Stimulated activated CD8-positive, alpha-beta memory T cell treated with anti-CD3 and anti-CD28 coated beads, Interleukin-2, amount 100 ng/mL, for 1 hour (primary cell): ENCODE data around the gene ABHD14A.
"Not testable (repeated sequence)": the region's sequence is repeated elsewhere in the genome, so short reads cannot be mapped to it uniquely, and the experiment has no call there.

Source experiments
- DNase-seq, 2 donors: peaks; one replicate each; pipeline ENCODE4 v3.0.0-alpha.2; 2020; ENCODE audit warnings: low read depth in 2 of 2

ABHD14A gene

DNA sequence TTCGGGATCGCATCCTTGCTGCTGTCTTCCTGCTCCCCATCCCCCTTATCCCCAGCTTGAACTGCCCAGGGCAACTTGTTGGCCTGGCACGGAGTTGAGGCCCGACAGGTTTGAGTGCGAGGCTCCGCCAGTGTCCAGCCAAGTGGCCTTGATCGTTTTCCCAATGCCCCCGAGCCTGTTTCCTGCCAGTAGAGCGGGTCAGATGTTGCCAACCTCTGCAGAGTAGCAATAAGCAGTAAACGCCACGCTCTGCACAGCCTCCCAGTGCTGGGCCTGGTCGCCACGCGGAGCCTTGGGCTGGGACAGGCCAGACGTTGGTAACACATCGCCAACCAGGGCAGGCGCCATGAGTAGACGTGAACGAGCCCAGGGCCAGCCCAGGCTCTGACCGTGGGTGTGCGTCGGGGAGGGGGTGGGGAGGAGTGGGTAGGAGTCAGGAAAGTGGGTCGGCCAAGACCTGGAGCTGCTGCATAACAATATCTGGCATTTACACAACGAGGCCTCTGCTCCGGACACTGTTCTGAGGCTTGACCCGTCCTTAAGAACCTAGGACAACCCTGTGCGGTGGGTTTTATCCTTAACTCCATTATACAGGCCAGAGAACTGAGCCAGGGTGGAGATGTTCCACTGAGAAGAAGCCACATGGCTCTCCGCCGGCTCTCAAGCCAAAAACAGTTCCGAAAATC, 444 bp upstream of the ABHD14A start:
- DNase-seq, result no peak

DNA sequence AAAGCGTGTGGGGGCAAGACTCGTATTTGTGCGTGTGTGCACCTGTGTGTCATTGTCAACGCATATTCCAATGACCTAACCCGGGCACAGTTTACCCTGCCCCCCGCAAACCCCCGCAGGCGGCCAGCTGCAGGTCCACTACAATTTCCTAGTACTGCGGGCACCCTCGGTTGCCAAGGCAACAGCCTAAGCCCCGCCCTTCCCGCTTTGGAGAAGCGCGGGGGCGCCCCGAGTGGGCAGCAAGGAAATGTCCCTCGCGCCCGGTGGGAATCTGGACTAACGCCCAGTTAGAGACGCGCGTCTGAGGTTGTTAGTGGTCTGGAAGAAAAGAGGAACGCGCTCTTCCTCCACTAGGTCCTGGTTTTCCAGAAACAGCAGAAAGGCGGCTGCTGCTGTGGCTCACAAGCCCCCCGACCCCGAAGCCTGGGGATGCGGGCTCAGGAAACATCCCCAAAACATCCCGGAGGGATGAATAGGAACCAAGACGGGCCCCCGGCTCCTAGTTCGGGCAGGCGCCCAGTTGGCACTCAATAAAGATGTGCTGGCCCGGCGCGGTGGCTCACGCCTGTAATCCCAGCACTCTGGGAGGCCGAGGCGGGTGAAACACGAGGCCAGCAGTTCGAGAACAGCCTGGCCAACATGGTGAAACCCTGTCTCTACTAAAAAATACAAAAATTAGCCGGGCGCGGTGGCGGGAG, 1.1 kb downstream of the ABHD14A start:
- DNase-seq, result no peak

DNA sequence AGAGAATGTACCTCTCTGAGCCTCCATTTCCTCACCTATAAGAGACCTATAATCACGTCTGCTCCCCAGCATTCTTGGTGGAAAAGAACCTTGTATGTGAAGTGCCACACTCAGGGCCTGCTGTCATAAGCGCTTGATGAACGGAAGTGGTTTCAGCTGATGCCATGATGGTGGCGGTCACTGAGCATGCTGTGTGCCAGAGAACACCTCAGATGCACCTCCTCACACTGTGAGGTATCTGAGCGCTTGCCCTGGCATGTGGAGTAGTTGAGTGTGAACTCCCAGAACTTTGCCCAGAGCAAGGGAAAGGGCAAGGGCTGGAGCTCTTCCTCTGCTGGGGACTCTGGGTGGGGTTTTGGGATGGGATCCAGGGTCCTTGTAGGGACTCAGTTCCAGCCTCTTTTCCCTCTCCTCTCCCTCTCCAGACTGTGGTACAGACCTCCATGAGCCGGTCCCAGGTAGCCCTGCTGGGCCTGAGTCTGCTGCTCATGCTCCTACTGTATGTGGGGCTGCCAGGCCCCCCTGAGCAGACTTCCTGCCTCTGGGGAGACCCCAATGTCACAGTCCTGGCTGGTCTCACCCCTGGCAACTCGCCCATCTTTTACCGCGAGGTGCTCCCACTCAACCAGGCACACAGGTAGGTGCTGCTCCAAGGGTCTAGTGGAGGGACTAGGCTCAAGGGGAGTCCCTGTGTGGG, 2.7 kb downstream of the ABHD14A start:
- DNase-seq, result no peak

DNA sequence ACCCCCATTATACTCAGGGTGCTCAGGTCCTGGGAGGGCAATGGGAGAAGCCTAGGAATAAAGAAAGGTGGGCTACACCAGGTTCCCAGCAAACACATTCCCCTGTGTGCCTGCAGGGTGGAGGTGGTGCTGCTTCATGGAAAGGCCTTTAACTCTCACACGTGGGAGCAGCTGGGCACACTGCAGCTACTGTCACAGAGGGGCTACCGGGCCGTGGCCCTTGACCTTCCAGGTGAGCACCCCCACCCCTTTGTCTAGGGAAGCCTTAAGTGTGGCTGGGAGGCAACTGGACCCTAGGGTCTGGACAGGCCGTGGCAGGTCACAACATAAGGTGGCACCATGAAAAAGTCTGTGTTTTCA, 3.3 kb downstream of the ABHD14A start:
- no peak for DNase-seq

DNA sequence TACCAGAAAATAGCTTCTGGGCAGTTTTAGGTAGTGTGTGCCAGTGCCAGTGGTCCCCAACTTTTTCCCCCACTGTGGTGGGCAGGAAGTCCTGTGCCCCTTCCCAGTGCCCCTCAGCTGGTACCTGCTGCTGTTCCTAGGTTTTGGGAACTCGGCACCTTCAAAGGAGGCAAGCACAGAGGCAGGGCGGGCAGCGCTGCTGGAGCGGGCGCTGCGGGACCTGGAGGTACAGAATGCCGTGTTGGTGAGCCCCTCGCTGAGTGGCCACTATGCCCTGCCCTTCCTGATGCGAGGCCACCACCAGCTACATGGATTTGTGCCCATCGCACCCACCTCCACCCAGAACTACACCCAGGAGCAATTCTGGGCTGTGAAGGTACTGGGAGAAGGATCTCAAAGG, 5.4 kb downstream of the ABHD14A start:
- no peak for DNase-seq

DNA sequence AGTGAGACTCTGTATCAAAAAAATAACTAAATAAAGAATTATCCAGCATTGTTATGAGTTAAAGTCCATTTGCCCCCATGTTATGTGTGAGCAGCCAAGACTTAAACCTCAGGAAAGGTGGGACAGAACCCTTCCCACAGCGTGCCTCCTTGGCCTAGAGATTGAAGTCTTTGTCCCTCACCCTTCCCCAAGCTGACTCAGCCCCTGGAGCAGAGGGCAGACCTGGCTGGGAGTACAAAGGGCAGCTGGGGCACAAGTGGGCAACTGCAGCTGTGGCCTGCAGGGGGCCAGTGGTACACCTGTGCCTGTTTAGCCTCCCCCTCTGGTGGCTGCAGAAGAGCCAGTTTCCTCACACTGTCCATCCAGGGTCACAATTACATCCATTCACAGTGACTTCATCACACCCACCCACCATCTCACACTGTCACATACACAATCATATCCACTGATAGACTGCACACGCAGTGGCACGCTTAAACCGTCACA, 7.5 kb downstream of the ABHD14A start:
- DNase-seq, result no peak

DNA sequence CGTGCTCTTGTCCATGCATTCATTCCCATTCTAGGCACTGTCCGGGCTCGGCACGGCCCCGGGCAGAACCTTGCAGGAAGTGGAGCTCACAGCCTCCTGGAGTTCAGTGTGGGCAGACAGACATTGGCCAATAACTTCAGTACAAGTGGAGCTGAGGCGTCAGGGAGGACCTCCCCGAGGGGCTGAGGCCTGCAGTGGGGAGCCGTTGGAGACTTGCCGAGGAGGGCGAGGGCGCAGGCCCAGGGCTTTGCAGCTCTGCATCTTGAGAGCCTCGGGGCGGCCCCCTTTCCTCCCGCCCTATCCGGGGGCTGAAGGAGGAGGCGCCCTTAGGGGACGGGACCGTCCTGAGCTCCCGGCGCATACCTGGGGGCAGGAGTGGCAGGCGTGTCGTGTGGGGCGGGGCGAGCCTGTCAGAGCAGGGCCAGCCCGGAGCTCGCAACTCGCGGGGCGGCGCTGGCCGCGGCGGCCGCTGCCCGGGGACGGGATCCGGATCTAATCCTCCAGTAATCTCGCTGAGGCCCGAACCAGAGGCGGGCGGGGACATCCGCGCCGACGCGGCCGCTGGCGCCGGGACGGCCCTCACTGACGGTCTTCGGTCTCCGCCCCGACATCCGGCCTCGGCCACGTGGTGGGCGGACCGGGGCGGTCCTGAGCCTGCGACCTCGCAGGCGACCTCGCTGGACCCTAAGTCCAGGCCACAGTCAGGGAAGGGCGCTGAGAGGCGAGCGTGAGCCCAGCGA, 8.1 kb downstream of the ABHD14A start, which contains the start of gene ACY1:
ACY1 (plus strand) TSS at position 698 of the 740 bp plus-strand sequence. CDS start 530 bp downstream, outside the sequence.
- DNase-seq, result peak; percentile 30 to 43

DNA sequence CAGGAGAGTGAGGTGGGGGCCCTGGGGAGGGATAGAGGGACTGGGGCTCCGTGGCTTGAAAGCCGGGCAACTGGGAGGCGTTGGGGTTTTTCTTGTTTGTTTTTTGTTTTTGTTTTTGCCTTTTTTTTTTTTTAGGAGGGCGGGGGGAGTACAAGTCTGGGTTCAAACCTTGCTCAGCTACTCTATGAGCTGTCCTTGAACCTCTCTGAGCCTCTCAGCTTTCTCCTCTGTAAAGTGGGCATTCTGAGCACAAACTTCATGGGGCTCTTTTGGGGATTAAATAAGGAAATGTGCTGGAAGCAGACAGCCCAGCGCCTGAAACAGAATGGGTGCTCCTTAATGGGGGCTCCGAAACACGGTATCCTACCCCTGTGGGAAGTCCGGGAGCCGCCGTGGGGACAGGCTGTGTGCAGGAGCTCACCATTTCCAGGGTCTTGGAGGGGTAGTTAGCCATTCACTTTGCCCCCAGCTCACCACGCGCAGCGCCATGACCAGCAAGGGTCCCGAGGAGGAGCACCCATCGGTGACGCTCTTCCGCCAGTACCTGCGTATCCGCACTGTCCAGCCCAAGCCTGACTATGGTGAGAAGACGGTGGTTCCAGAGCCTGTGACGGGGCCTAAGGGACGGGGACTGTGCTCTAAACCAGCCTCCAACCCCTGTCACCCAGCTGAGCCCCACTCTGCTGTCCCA, 8.9 kb downstream of the ABHD14A start:
- DNase-seq, result no peak

DNA sequence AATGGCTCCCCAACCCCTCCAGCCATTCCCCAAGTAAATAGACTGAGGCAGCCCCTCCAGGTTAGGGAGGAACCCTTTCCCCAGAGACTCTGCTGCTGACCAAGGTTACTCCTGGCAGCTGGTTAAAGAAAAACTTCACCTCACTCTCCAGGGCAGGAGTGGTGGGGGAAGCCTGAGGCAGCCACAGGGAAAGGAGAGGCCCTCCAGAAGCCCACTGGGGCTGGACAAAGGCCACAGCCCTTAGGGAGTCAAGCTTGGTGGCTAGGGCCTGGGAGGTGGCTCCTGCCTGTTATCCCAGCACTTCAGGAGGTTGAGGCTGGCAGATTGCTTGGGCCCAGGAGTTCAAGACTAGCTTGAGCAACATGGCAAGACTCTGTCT, 9.4 kb downstream of the ABHD14A start:
- DNase-seq, result no peak

DNA sequence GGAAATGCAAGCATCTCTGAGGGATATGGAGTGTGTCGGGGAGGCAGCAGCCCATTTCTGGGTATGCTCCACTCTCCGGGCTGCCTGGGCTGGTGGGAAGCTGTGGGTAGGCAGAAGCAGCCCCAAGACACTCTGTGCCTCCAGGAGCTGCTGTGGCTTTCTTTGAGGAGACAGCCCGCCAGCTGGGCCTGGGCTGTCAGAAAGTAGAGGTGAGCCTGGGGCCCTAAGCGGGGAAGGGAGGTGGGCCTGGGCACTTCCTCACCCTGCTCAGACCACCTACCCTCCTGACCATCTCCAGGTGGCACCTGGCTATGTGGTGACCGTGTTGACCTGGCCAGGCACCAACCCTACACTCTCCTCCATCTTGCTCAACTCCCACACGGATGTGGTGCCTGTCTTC, 10.2 kb downstream of the ABHD14A start:
- no peak for DNase-seq

DNA sequence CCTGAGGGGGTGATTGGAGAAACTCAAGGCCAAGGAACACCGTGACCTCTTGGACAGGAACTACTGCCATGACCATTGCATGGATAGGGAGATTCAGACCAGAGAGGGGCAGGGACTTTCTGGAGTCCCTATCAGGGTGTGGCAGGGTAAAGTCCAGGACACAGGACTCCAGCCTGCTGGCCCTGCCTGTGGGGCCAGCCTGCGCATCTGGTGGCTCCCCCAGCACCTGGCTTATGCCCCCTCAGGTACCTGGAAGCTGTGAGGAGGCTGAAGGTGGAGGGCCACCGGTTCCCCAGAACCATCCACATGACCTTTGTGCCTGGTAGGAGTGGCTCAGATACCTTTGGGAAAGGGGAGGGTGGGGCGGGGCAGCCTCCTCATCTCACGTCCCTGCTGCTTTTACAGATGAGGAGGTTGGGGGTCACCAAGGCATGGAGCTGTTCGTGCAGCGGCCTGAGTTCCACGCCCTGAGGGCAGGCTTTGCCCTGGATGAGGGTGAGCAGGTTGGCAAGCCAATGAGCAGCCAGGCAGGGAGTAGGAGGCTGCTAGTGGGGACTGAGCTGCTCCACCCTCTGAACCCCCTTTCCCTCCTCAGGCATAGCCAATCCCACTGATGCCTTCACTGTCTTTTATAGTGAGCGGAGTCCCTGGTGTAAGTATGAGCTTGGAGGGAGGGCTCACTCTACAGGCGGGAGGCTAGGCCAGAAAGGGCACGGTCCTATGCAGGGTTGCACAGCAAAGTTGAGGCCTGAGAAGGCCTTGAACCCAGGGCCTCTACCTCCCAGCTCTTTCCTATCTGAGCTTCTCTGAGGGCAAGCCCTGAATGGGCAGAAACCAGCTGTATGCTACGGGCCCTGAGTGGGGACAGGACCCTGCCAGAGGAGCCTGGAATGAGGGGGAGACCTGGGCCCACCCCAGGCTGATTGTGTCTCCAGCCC, 11.4 kb downstream of the ABHD14A start:
- DNase-seq, result no peak

DNA sequence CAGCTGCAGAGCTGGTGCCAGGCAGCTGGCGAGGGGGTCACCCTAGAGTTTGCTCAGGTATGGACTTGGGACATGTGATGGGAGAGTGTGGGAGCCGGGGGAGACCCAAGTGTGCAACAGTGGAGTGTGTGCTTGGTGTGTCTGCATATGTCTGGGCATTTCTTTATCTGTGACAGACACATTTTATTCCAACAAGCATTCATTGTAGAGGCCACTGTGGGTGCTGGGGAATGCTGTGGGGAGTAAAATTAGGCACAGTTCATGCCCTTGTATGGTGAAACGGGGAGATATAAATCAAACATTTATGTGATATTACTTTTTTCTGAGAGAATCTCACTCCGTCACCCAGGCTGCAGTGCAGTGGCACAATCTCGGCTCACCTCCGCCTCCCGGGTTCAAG, 12.7 kb downstream of the ABHD14A start:
- DNase-seq, result no peak

DNA sequence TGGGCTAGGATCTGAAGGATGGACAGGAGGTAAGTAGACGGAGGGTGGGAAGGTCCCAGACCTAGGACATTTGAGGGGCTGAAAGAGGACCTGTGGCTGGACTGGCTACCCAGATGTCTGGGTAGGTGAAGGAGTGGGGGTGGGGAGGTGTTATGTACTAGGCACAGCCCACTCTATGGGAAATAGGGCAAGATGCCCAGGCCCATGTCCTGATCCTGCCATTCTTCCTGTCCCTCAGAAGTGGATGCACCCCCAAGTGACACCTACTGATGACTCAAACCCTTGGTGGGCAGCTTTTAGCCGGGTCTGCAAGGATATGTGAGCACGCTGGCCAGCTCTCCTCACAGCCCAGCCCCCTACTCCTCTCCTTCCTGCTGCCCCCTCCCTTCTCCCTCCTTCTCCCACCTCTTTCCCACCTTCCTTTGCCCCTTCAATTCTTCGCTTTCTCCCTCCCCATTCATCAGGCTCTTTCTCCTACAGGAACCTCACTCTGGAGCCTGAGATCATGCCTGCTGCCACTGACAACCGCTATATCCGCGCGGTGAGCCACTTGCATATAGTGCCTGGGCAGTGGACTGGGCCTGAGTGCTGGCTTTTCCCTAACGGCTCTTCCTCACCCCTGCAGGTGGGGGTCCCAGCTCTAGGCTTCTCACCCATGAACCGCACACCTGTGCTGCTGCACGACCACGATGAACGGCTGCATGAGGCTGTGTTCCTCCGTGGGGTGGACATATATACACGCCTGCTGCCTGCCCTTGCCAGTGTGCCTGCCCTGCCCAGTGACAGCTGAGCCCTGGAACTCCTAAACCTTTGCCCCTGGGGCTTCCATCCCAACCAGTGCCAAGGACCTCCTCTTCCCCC, 13.7 kb downstream of the ABHD14A start:
- no peak for DNase-seq

DNA sequence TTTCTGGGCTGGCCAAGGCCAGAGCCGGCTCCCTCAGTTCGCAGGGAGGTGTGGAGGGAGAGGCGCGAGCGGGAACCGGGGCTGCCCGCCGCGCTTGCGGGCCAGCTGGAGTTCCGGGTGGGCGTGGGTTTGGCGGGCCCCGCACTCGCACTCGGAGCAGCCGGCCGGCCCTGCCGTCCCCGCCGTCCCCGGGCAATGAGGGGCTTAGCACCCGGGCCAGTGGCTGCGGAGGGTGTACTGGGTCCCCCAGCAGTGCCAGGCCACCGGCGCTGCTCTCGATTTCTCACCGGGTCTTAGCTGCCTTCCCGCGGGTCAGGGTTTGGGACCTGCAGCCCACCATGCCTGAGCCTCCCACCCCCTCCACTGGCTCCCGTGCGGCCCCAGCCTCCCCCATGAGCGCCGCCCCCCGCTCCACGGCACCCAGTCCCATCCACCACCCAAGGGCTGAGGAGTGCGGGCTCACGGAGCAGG, 15.7 kb downstream of the ABHD14A start:
- not testable (repeated sequence) for DNase-seq

DNA sequence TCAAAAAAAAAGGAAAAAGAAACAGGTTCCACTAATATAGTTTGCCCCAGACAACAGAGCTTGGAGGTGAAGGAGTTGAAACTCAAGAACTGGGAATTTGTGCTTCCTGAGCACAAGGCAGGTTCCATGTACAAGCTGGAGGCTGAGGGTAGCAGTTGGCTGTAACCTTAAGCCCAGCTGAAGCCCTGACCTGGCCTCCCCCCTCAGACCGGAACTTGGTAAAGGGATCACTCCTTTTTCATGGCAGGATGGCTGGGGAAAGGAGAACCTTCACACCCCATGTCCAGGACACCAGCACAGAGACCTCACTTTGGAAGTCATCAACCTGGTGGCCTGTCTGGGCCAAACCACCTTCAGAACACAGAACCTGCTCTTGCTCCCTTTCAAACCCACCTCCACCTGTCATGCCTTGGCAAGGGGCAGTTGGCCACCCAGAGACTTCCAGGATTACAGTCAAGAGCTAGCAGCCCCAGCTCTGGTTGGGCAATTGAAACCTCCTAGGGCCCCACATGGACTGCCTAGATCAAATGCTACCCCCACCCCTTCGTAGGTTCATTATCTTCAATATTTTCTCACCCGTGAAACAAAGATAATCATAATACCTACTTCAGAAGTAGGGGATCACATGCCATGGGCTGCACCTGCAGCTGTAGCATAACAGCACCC, 17.3 kb downstream of the ABHD14A start:
- no peak for DNase-seq

DNA sequence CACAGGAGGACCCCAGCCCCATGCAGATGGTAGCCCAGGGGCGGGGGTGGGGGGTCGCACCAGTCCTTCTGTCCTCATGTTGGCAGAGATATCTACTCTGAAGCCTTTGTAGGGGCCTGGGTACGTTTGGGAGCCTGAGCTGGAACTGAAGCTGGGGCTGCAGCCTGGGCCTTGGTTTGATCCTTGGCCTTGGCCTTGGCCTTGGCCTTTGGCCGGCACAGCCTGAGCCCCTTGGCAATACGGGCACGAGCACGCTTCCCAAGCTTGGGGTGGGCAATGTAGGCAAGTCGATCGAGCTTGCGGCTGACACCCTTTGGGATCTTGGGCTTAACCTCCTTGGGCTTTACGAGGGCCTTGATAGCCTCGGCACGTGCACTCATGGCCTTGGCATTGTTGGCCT, 18.8 kb downstream of the ABHD14A start:
- DNase-seq, result not testable (repeated sequence)

DNA sequence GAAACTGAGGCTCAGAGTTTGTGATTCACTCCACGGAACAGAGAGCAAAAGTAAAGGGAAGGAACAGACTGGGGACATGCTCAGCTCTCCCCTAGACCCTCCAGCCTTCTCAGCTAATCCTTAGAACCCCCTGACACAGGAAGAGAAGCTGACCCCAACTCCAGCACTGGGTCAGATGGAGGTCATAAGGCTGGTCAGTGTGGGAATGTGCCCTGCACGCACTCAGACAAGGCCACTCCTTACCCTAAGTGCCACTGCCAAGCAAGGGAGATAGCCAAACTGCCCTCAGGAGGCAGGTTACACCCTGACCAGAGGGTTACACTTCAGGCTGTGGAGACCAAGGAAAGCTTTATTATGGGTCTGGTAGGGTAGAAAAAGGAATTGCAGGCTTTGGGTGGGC, 19.7 kb downstream of the ABHD14A start:
- no peak for DNase-seq

DNA sequence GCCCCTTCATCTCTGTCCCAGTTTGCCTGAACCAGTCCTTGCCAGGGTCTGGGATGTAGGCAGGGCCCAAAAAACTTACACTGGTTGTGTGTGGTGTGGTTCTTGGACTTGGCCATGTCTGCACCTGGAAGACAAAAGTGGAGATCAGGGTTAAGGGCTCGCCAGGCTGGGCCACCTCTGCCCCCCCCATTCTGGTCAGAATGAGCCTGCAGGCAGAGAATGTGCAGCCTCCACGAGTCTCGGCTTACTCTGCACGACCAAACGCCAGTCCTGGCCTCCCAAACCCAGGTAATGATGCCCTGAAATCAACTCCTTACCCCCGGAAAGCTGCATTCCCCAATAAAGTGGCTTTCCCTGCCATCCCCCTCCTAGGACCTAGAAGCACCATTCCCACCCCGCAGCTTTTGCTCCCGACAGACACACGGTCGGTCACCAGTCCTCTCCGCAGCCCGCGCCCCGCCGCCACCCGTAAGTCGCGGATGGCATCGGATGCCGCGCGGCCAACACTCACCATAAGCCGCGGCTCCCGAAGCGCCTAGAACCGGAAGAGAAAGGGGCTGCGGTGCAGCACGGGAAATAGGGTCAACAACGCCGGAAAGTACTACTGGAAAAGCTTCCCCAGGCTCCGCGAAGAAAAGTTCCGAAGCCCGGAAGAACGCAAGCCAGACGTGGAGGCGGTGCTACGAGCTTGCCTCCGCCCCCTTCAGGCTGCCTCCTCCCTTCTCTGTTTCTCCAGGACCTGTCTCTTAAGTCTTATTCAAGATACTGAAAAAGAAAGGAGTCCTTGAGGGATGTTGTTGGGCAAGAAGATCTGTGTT, 20.7 kb downstream of the ABHD14A start, which contains the start of gene RPL29:
RPL29 (minus strand) TSS at position 550 of the 818 bp plus-strand sequence; CDS start at position 116, 434 bp downstream.
- DNase-seq, result peak; percentile 78 to 79
